LNCAP (cell line): ENCODE data around the gene CDK5RAP2.

Source experiments
- CTCF ChIP-seq: fragments of 450-650 bp; IDR thresholded peaks from 2 replicates; pipeline ENCODE4 v1.5.1; 2017; ENCODE audit warnings: mild to moderate bottlenecking

The CDK5RAP2 gene

GRCh38 chr9:120619751-120620655 is 40.0 kb upstream of the CDK5RAP2 start:
- TF ChIP-seq CTCF, result peak; percentile 90

- no peak for TF ChIP-seq CTCF
Observed at GRCh38 chr9:120616966-120617935, 37.3 kb upstream of the CDK5RAP2 start.

- peak; percentile 50 for TF ChIP-seq CTCF
Observed at GRCh38 chr9:120612218-120612617, 32.3 kb upstream of the CDK5RAP2 start.

GRCh38 chr9:120611690-120612068 is 31.7 kb upstream of the CDK5RAP2 start:
- TF ChIP-seq CTCF, result no peak

- TF ChIP-seq CTCF, result 0 out of 2 replicates have a peak, but pooled peaks have one; percentile 29
Observed at GRCh38 chr9:120610975-120611689, 31.2 kb upstream of the CDK5RAP2 start.

GRCh38 chr9:120609636-120610035 is 29.7 kb upstream of the CDK5RAP2 start:
- TF ChIP-seq CTCF, result no peak

GRCh38 chr9:120608421-120608820 is 28.5 kb upstream of the CDK5RAP2 start:
- no peak for TF ChIP-seq CTCF
